Tibial nerve (tissue), 4 donors: ENCODE results near the gene FKBP10. TPM values are rescaled to one million over a fixed set of nuclear protein-coding genes. Genes with fewer than 3 reads are reported as not detected.

Source experiments
- DNase-seq, 2 donors: peaks; one replicate each; pipeline ENCODE4 v3.0.0-alpha.2; 2019; ENCODE audit warnings: low spot score in 2 of 2
- H3K27ac ChIP-seq, 4 donors: fragments of 200-600 bp; sonication (generic) in 3 of 4; one replicate each; pipeline ENCODE4 v1.5.1; 2017 to 2019; ENCODE audit warnings: mild to moderate bottlenecking in 1 of 4
- H3K27me3 ChIP-seq, 2 donors: fragments of 200-600 bp; sonication (generic) in 1 of 2; one replicate each; pipeline versions ENCODE4 v1.5.1 to v1.6.0; 2017 to 2019
- H3K36me3 ChIP-seq, 3 donors: fragments of 200-600 bp; sonication (generic); one replicate each; pipeline ENCODE4 v1.5.1; 2018 to 2019
- H3K4me1 ChIP-seq, 4 donors: fragments of 200-600 bp; sonication (generic) in 3 of 4; one replicate each; pipeline ENCODE4 v1.5.1; 2017 to 2019
- H3K4me3 ChIP-seq, 4 donors: fragments of 200-600 bp; sonication (generic) in 3 of 4; one replicate each; pipeline ENCODE4 v1.5.1; 2017 to 2019; ENCODE audit warnings: mild to moderate bottlenecking in 1 of 4, moderate library complexity in 1 of 4
- H3K9me3 ChIP-seq, 4 donors: fragments of 200-600 bp; sonication (generic) in 3 of 4; one replicate each; pipeline ENCODE4 v1.5.1; 2017 to 2019
- CTCF ChIP-seq, 5 experiments: fragments of 200-600 bp in 3 of 5; fragments of 450-650 bp in 2 of 5; sonication (generic) in 3 of 5; IDR thresholded peaks; one replicate each; pipeline ENCODE4 v1.5.1; 2016 to 2019; ENCODE audit warnings: antibody characterized with exemption in 5 of 5, mild to moderate bottlenecking in 3 of 5, moderate library complexity in 2 of 5
- EP300 ChIP-seq, 2 donors: sonication (generic); formaldehyde crosslinking; IDR thresholded peaks; one replicate each; pipeline ENCODE4 v1.6.1; 2017; ENCODE audit warnings: antibody characterized with exemption in 2 of 2, mild to moderate bottlenecking in 1 of 2
- POLR2A ChIP-seq, 2 donors: fragments of 450-650 bp; IDR thresholded peaks; one replicate each; pipeline ENCODE4 v1.6.1; 2017; ENCODE audit warnings: antibody characterized with exemption in 2 of 2, mild to moderate bottlenecking in 2 of 2, moderate library complexity in 2 of 2
- WGBS, 2 donors: methylation state at CpG; one replicate each; pipeline ENCODE4 v1.1.5; 2018; 5-methylcytosine and 5-hydroxymethylcytosine counted together
- small RNA-seq: library from RNA; depleted of rRNA; stranded (forward); fragments of <200 nt; gene quantifications from one replicate; pipeline ENCODE3, GENCODE V24; 2016
- total RNA-seq, 4 donors: library from RNA; depleted of rRNA; stranded (reverse); fragments of >200 nt; gene quantifications; one replicate each; pipeline ENCODE4 v1.1.0, GENCODE V29; 2016

The FKBP10 gene
- total RNA-seq, 4 donors from 2014 or later = 47.9 to 103 (median 77.4) TPM

- Histone ChIP-seq H3K4me1 (peaks cover 0 to 11% (median 7%) of the 10 kb centered on the region in 4 donors), H3K27ac (no peak overlapping the region), H3K4me3 (no peak overlapping the region), H3K9me3 (no peaks in the 10 kb centered on the region), H3K36me3 (peaks cover 0 to 69% (median 29%) of the 10 kb centered on the region in 3 donors), H3K27me3 (no peaks in the 10 kb centered on the region)
- no peak for TF ChIP-seq EP300 (IDR thresholded peaks at IDR 0.05)
- TF ChIP-seq POLR2A (IDR thresholded peaks at IDR 0.05) = no peak
- no peak for TF ChIP-seq CTCF (IDR thresholded peaks at IDR 0.05)
- no peak for DNase-seq
- 30 to 32% methylated on average over 3 of the region's 3 CpGs for WGBS, 2 donors
Observed at GRCh38 chr17:41868568-41868967, 55.8 kb downstream of the FKBP10 start.

- Histone ChIP-seq H3K9me3 (no peaks in the 10 kb centered on the region), H3K27me3 (no peaks in the 10 kb centered on the region), H3K36me3 (peaks cover 0 to 78% (median 29%) of the 10 kb centered on the region in 3 donors), H3K27ac (no peak overlapping the region), H3K4me3 (no peak overlapping the region), H3K4me1 (peaks cover 0 to 3% (median 0%) of the 10 kb centered on the region in 4 donors)
- TF ChIP-seq POLR2A (IDR thresholded peaks at IDR 0.05) (no peak), CTCF (IDR thresholded peaks at IDR 0.05) (no peak), EP300 (IDR thresholded peaks at IDR 0.05) (no peak)
- 77 to 79% methylated on average over 9 of the region's 9 CpGs for WGBS, 2 donors
- no peak for DNase-seq
Observed at GRCh38 chr17:41869426-41869825, 56.6 kb downstream of the FKBP10 start.

- Histone ChIP-seq H3K36me3 (peaks cover 0 to 84% (median 29%) of the 10 kb centered on the region in 3 donors), H3K4me1 (peaks cover 0 to 2% (median 0%) of the 10 kb centered on the region in 4 donors), H3K27me3 (no peaks in the 10 kb centered on the region), H3K4me3 (no peak overlapping the region), H3K9me3 (no peaks in the 10 kb centered on the region), H3K27ac (no peak overlapping the region)
- DNase-seq = no peak
- WGBS, 2 donors = 96 to 97% methylated on average over 2 of the region's 2 CpGs
- no peak for TF ChIP-seq EP300 (IDR thresholded peaks at IDR 0.05)
- no peak for TF ChIP-seq CTCF (IDR thresholded peaks at IDR 0.05)
- no peak for TF ChIP-seq POLR2A (IDR thresholded peaks at IDR 0.05)
Observed at GRCh38 chr17:41870097-41870496, 57.3 kb downstream of the FKBP10 start.

GRCh38 chr17:41870627-41871026 lies 57.8 kb downstream of the FKBP10 start:
- 78 to 85% methylated on average over 7 of the region's 7 CpGs for WGBS, 2 donors
- DNase-seq = no peak
- Histone ChIP-seq H3K4me3 (no peak overlapping the region), H3K27me3 (no peaks in the 10 kb centered on the region), H3K9me3 (no peaks in the 10 kb centered on the region), H3K4me1 (no peaks in the 10 kb centered on the region), H3K27ac (no peak overlapping the region), H3K36me3 (peaks cover 0 to 85% (median 29%) of the 10 kb centered on the region in 3 donors)
- TF ChIP-seq CTCF (IDR thresholded peaks at IDR 0.05) (no peak), EP300 (IDR thresholded peaks at IDR 0.05) (no peak), POLR2A (IDR thresholded peaks at IDR 0.05) (no peak)

GRCh38 chr17:41871789-41872188 lies 59.0 kb downstream of the FKBP10 start:
- H3K27me3 ChIP-seq = no peaks in the 10 kb centered on the region
- no peak overlapping the region for H3K27ac ChIP-seq
- no peak for TF ChIP-seq EP300 (IDR thresholded peaks at IDR 0.05)
- no peak for TF ChIP-seq POLR2A (IDR thresholded peaks at IDR 0.05)
- no peak for TF ChIP-seq CTCF (IDR thresholded peaks at IDR 0.05)
- no peak for DNase-seq
- WGBS, 2 donors = 94 to 96% methylated on average over 10 of the region's 10 CpGs
- H3K4me1 ChIP-seq = no peaks in the 10 kb centered on the region
- peaks cover 0 to 90% (median 29%) of the 10 kb centered on the region in 3 donors for H3K36me3 ChIP-seq
- H3K9me3 ChIP-seq = no peaks in the 10 kb centered on the region
- no peak overlapping the region for H3K4me3 ChIP-seq

Small RNAs within 50 kb of the gene (small RNA-seq; reads per million reads assigned to genes)
- not detected for gene AC125257.2

Other genes starting within 250 kb of the FKBP10 start
- not detected for gene KRT9, start 240.9 kb upstream of the FKBP10 start, total RNA-seq
- gene KRT14, start 226.1 kb upstream of the FKBP10 start, total RNA-seq = 10 to 100 TPM in 3 of 4 donors, 1 to 10 TPM in 1; 8.4 to 57.8 (median 34.0) TPM
- gene KRT16, start 200.2 kb upstream of the FKBP10 start, total RNA-seq = 10 to 100 TPM in 1 of 4 donors, 1 to 10 TPM in 2, not detected in 1; 2.4 to 12.6 (median 6.6) TPM
- 1 to 10 TPM in 1 of 4 donors, not detected in 3; 1.5 TPM for gene KRT17, start 188.4 kb upstream of the FKBP10 start, total RNA-seq
- 100 to 1,000 TPM; 172 to 458 (median 243) TPM for gene EIF1, start 124.1 kb upstream of the FKBP10 start, total RNA-seq
- gene GAST, start 100.7 kb upstream of the FKBP10 start, total RNA-seq = not detected
- gene HAP1, start 78.4 kb upstream of the FKBP10 start, total RNA-seq = 1 to 10 TPM in 1 of 4 donors, under 1 TPM in 1, not detected in 2; 0.98 to 1.8 TPM
- gene JUP, start 26.3 kb upstream of the FKBP10 start, total RNA-seq = 10 to 100 TPM; 42.9 to 57.7 (median 51.6) TPM
- 10 to 100 TPM; 14.7 to 23.9 (median 22.0) TPM for gene P3H4, start 1.1 kb upstream of the FKBP10 start, total RNA-seq
- gene NT5C3B, start 23.2 kb downstream of the FKBP10 start, total RNA-seq = 10 to 100 TPM; 31.0 to 77.1 (median 33.0) TPM
- not detected for gene KLHL10, start 24.8 kb downstream of the FKBP10 start, total RNA-seq
- 10 to 100 TPM; 27.3 to 42.2 (median 32.7) TPM for gene KLHL11, start 52.4 kb downstream of the FKBP10 start, total RNA-seq
- gene ACLY, start 105.9 kb downstream of the FKBP10 start, total RNA-seq = 100 to 1,000 TPM in 1 of 4 donors, 10 to 100 TPM in 3; 62.8 to 102 (median 72.6) TPM
- gene ODAD4, start 117.6 kb downstream of the FKBP10 start, total RNA-seq = 1 to 10 TPM; 3.7 to 5.4 (median 5.2) TPM
- 100 to 1,000 TPM; 174 to 345 (median 256) TPM for gene CNP, start 153.8 kb downstream of the FKBP10 start, total RNA-seq
- 10 to 100 TPM; 56.6 to 90.2 (median 71.8) TPM for gene DNAJC7, start 204.4 kb downstream of the FKBP10 start, total RNA-seq
- 10 to 100 TPM; 17.7 to 39.9 (median 23.8) TPM for gene NKIRAS2, start 207.1 kb downstream of the FKBP10 start, total RNA-seq
- 1 to 10 TPM; 1.2 to 2.9 (median 2.1) TPM for gene C17orf113, start 237.6 kb downstream of the FKBP10 start, total RNA-seq